Measurements from ENCODE around the gene MTREX.

MTREX gene

DNA sequence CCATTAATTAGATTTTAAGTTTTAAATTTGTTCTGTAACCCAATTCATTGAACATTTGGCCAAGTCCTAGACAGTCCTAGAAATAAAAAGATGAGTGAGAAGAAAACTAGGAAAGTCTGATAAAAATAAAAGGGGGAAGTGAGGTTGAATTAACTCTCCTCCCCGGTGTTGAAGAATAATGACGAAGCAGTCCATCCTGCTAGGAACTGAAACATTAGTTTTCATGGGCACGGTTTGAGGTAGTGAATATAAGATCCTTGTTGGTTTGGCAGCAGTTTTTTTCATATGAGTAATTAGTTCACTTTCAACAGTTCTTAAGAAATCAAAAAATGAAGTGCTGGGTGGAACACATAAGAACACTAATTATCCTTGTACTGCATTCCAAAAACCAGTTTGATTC, 103.1 kb downstream of the MTREX start:
- H3K79me2 ChIP-seq: no peaks in the 10 kb centered on the region
- no peaks in the 10 kb centered on the region for H3K36me3 ChIP-seq (ENCODE audit: control insufficient read depth, insufficient read depth, low read length)
- no peak overlapping the region for H3K27ac ChIP-seq
- no peak overlapping the region for H2AFZ ChIP-seq
- H3K9ac ChIP-seq: no peak overlapping the region
- H3K4me1 ChIP-seq: no peaks in the 10 kb centered on the region
- no peaks in the 10 kb centered on the region for H3K27me3 ChIP-seq (ENCODE audit: control insufficient read depth, insufficient read depth, low read length)
- TF ChIP-seq, protein P1, sequence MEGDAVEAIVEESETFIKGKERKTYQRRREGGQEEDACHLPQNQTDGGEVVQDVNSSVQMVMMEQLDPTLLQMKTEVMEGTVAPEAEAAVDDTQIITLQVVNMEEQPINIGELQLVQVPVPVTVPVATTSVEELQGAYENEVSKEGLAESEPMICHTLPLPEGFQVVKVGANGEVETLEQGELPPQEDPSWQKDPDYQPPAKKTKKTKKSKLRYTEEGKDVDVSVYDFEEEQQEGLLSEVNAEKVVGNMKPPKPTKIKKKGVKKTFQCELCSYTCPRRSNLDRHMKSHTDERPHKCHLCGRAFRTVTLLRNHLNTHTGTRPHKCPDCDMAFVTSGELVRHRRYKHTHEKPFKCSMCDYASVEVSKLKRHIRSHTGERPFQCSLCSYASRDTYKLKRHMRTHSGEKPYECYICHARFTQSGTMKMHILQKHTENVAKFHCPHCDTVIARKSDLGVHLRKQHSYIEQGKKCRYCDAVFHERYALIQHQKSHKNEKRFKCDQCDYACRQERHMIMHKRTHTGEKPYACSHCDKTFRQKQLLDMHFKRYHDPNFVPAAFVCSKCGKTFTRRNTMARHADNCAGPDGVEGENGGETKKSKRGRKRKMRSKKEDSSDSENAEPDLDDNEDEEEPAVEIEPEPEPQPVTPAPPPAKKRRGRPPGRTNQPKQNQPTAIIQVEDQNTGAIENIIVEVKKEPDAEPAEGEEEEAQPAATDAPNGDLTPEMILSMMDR (IDR thresholded peaks at IDR 0.05): no peak
- no peak overlapping the region for H3K4me3 ChIP-seq (ENCODE audit: low read depth, low read length)
- no peaks in the 10 kb centered on the region for H3K9me3 ChIP-seq (ENCODE audit: control insufficient read depth, low read length)
- H3K4me2 ChIP-seq (ENCODE audit: low read length): no peak overlapping the region

DNA sequence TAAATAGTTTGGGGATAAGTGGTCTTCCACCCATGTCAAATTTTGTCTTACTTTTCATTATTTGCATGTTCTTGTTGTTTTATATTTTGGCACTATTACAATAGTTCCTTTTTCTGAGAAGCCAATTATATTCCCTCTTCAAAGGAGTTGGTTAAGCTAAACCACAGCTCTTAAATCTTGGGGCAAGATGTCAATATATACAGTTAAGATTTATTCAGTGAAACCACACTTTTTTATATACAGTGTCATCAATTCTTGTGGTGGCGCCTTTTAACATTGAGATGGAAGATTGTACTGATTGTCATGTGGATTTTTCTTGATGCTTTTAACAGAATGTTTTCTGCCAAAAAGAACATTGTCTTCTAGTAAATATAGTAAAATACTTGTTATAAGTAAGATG, 104.1 kb downstream of the MTREX start:
- TF ChIP-seq, protein P1 (IDR thresholded peaks at IDR 0.05): no peak
- Histone ChIP-seq H3K9ac (no peak overlapping the region), H2AFZ (no peak overlapping the region), H3K27ac (no peak overlapping the region), H3K36me3 (ENCODE audit: control insufficient read depth, insufficient read depth, low read length) (no peaks in the 10 kb centered on the region), H3K4me2 (ENCODE audit: low read length) (no peak overlapping the region), H3K4me3 (ENCODE audit: low read depth, low read length) (no peak overlapping the region), H3K27me3 (ENCODE audit: control insufficient read depth, insufficient read depth, low read length) (no peaks in the 10 kb centered on the region), H3K9me3 (ENCODE audit: control insufficient read depth, low read length) (no peaks in the 10 kb centered on the region), H3K4me1 (no peaks in the 10 kb centered on the region), H3K79me2 (no peaks in the 10 kb centered on the region)

DNA sequence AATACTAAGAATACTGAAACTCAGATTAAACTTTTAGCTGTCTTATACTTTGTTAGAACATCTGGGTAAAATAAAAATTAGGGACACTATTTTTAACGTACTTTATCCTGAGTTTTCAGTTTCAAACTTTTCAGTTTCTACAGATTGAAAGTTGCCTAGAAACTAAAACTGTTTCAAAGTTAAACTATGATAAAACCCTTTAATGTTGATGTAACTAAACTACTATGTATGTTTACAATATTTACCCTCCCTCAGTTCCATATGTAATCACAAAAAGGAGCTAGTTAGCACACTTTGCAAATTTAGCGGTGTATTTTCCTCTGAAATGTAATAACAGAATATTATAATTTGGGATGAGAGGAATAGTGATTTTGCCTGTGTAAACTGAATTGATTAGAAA, 105.9 kb downstream of the MTREX start:
- TF ChIP-seq, protein P1 (IDR thresholded peaks at IDR 0.05): no peak
- no peak overlapping the region for H2AFZ ChIP-seq
- H3K36me3 ChIP-seq (ENCODE audit: control insufficient read depth, insufficient read depth, low read length): no peaks in the 10 kb centered on the region
- H3K9ac ChIP-seq: no peak overlapping the region
- no peak overlapping the region for H3K27ac ChIP-seq
- no peak overlapping the region for H3K4me3 ChIP-seq (ENCODE audit: low read depth, low read length)
- no peaks in the 10 kb centered on the region for H3K27me3 ChIP-seq (ENCODE audit: control insufficient read depth, insufficient read depth, low read length)
- no peak overlapping the region for H3K4me2 ChIP-seq (ENCODE audit: low read length)
- H3K4me1 ChIP-seq: no peaks in the 10 kb centered on the region
- no peaks in the 10 kb centered on the region for H3K9me3 ChIP-seq (ENCODE audit: control insufficient read depth, low read length)
- H3K79me2 ChIP-seq: no peaks in the 10 kb centered on the region

DNA sequence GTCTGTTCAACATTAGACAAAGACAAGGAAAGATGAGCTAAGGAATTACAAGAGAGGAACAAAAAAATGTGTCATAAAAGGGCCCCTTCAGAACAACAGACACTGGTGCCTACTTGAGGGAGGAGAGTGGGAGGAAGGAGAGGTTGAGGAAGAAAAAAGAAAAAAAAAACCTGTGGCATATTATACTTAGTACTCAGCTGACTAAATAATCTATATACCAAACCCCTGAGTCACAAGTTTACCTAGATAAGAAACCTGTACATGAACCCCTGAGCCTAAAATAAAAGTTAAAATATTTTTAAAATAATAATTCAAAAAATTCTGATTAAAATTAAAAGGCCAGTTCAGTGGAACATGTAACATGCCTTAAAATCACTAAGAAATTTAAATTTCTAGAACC, 107.3 kb downstream of the MTREX start:
- no peak overlapping the region for H3K4me2 ChIP-seq (ENCODE audit: low read length)
- no peaks in the 10 kb centered on the region for H3K79me2 ChIP-seq
- no peak overlapping the region for H2AFZ ChIP-seq
- no peak overlapping the region for H3K9ac ChIP-seq
- TF ChIP-seq, protein P1 (IDR thresholded peaks at IDR 0.05): no peak
- no peak overlapping the region for H3K4me3 ChIP-seq (ENCODE audit: low read depth, low read length)
- no peaks in the 10 kb centered on the region for H3K36me3 ChIP-seq (ENCODE audit: control insufficient read depth, insufficient read depth, low read length)
- no peaks in the 10 kb centered on the region for H3K27me3 ChIP-seq (ENCODE audit: control insufficient read depth, insufficient read depth, low read length)
- no peaks in the 10 kb centered on the region for H3K4me1 ChIP-seq
- H3K27ac ChIP-seq: no peak overlapping the region
- no peaks in the 10 kb centered on the region for H3K9me3 ChIP-seq (ENCODE audit: control insufficient read depth, low read length)

DNA sequence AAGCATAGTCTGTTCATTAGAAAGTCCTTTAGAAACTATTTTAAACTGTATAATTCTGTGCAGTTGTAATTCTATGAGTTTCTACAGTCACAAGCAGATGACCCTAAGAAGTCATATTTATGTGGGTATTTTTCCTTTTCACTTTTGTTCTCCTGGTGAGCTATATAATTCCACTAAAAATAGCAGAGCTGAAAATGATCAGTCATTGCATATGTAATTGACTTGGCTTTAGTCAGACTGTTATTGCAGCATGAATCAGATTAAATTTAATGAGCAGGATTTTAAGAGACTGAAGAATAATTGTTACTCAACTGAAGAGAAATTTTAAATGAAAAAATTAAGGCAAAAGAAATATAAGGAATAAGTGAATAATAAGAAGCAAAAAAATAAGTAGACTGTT, 108.5 kb downstream of the MTREX start:
- Histone ChIP-seq H3K4me3 (ENCODE audit: low read depth, low read length) (no peak overlapping the region), H3K4me1 (no peaks in the 10 kb centered on the region), H3K36me3 (ENCODE audit: control insufficient read depth, insufficient read depth, low read length) (no peaks in the 10 kb centered on the region)

More for the DNA sequence above, 108.5 kb downstream of the MTREX start:
- H3K9me3 ChIP-seq (ENCODE audit: control insufficient read depth, low read length): no peaks in the 10 kb centered on the region
- no peak overlapping the region for H3K4me2 ChIP-seq (ENCODE audit: low read length)
- TF ChIP-seq, protein P1 (IDR thresholded peaks at IDR 0.05): no peak
- H3K27me3 ChIP-seq (ENCODE audit: control insufficient read depth, insufficient read depth, low read length): no peaks in the 10 kb centered on the region
- H3K9ac ChIP-seq: no peak overlapping the region
- H3K79me2 ChIP-seq: no peaks in the 10 kb centered on the region
- H3K27ac ChIP-seq: no peak overlapping the region
- no peak overlapping the region for H2AFZ ChIP-seq

All from parathyroid adenoma (tissue), 2 donors.